ENCODE measurements around the gene SNCB. TPM values are rescaled to one million over a fixed set of nuclear protein-coding genes. Genes with fewer than 3 reads are reported as not detected.

Gene SNCB
- total and polyA plus RNA-seq, 2 of the 4 experiments (the other 2 are of a cell fraction), result 0.41 TPM; not detected in 1

DNA sequence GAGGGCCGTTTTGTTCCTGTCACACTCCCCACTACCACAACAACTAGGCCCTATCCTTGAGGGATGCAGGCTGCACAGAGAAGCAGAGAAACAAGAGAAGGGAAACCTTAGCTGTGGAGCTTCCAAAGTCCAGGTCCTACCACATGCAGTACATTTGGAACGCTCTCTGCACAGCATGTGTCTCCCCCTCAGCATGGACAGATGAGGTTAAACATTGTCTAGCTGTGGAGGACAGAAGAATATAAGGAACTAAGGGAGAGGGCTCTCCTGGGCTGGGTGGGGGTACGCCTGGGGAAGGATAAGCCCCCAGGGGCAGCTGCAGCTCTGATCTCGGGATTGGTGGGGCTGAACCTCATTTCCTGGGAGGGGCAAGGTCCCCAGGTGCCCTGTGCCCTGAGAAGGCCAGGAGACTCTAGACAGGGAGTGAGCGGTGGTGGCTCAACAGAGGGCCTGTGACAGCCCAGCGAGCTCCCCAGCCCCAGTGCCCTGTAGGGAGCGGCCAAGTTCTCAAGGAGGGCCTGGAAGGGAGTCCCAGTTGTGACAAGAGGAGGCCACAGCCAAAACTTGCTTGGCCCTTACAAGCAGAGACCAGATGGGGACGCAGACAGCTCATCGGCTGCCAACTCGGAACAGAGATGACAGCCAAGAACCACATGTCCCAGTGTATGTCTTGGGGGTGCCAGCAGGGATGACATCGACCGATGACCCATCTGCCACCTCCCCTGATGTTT, 47.0 kb upstream of the SNCB start:
- Histone ChIP-seq H3K18ac (ENCODE audit: low read depth, low read length) (no peak overlapping the region), H3K4ac (ENCODE audit: low read depth, low read length) (no peak overlapping the region), H3K14ac (replicated peaks; ENCODE audit: low read depth, low read length) (no peak overlapping the region), H2BK20ac (ENCODE audit: low read depth, low read length) (no peak overlapping the region), H3K27ac (ENCODE audit: insufficient read depth, low read length) (no peak overlapping the region), H3K4me1 (ENCODE audit: control insufficient read depth, insufficient read depth, low read length) (no peaks in the 10 kb centered on the region), H3K9me3 (ENCODE audit: control insufficient read depth, insufficient read depth, low read length) (no peaks in the 10 kb centered on the region), H2BK15ac (ENCODE audit: low read depth, low read length) (no peak overlapping the region), H3K23ac (ENCODE audit: low read depth, low read length) (no peak overlapping the region), H4K91ac (ENCODE audit: insufficient read depth, low read depth, low read length) (no peak overlapping the region), H2BK5ac (ENCODE audit: low read depth, low read length, poor library complexity, severe bottlenecking) (no peak overlapping the region), H2AK5ac (ENCODE audit: low read depth, low read length) (no peak overlapping the region), H3K79me1 (ENCODE audit: low read depth in 1 of 2, low read length in 2 of 2) (no peaks in the 10 kb centered on the region), H4K8ac (ENCODE audit: low read depth in 2 of 2, low read length in 2 of 2) (no peak overlapping the region), H3K9me1 (ENCODE audit: insufficient read depth, low read length) (no peaks in the 10 kb centered on the region), H3K9ac (ENCODE audit: low read depth, low read length) (no peak overlapping the region), H2BK120ac (ENCODE audit: low read depth, low read length) (no peak overlapping the region), H3K56ac (ENCODE audit: extremely low read depth, insufficient read depth, low read length) (no peak overlapping the region), H2AFZ (replicated peaks; ENCODE audit: low read length, poor library complexity) (no peak overlapping the region), H3K27me3 (ENCODE audit: control insufficient read depth, insufficient read depth, low read length) (peaks cover 49% of the 10 kb centered on the region), H4K20me1 (ENCODE audit: insufficient read depth, low read length) (no peaks in the 10 kb centered on the region), H3K4me2 (ENCODE audit: low read depth, low read length) (no peak overlapping the region), H2AK9ac (replicated peaks; ENCODE audit: low read depth, low read length, poor library complexity) (peak overlapping the region; percentile 72), H4K5ac (ENCODE audit: low read depth, low read length) (no peak overlapping the region), H3K4me3 (ENCODE audit: insufficient read depth, low read depth, low read length) (no peak overlapping the region), H3K36me3 (ENCODE audit: control insufficient read depth, insufficient read depth, low read length) (no peaks in the 10 kb centered on the region)
- POLR2A ChIA-PET (ENCODE audit: unreplicated experiment), result no interaction called here
- in situ Hi-C loops (cut with MboI; ENCODE audit: low sequenced_read_pairs) (no loop called here), intact Hi-C loops (cut with micrococcal nuclease) (no loop called here), dilution Hi-C loops (cut with HindIII; ENCODE audit: low sequenced_read_pairs, unreplicated experiment) (no loop called here)
- BruUV-seq (replicated peaks), result no TSS peak
- DNase-seq (no peak), ATAC-seq (ENCODE audit: low read depth) (no peak)
- TF ChIP-seq BHLHE40 (IDR thresholded peaks at IDR 0.05; ENCODE audit: low read depth, low read length) (no peak), ELK1 (IDR thresholded peaks at IDR 0.05; ENCODE audit: borderline replicate concordance, low read depth, low read length) (no peak), CEBPB (IDR thresholded peaks at IDR 0.05; ENCODE audit: low read depth, low read length) (no peak), RFX5 (IDR thresholded peaks at IDR 0.05; ENCODE audit: low read depth, low read length) (no peak), NFE2L2 (IDR thresholded peaks at IDR 0.05; ENCODE audit: low read depth, low read length) (no peak), SMC3 (IDR thresholded peaks at IDR 0.05; ENCODE audit: low read depth, low read length) (no peak), MAZ (IDR thresholded peaks at IDR 0.05; ENCODE audit: borderline replicate concordance, low read depth, low read length) (no peak), FOS (IDR thresholded peaks at IDR 0.05; ENCODE audit: low read depth, low read length) (no peak), USF2 (IDR thresholded peaks at IDR 0.05; ENCODE audit: low read depth, low read length) (no peak), RCOR1 (IDR thresholded peaks at IDR 0.05; ENCODE audit: insufficient replicate concordance, low read length) (no peak), MAFK (IDR thresholded peaks at IDR 0.05; ENCODE audit: low read depth, low read length) (no peak), CHD1 (IDR thresholded peaks at IDR 0.05; ENCODE audit: low read depth, low read length) (no peak), MXI1 (IDR thresholded peaks at IDR 0.05; ENCODE audit: borderline replicate concordance, low read depth, low read length) (no peak), RAD21 (IDR thresholded peaks at IDR 0.05; ENCODE audit: low read length) (no peak), POLR2A (IDR thresholded peaks at IDR 0.05; ENCODE audit: low read depth, low read length) (no peak)
- TF ChIP-seq, protein P1, sequence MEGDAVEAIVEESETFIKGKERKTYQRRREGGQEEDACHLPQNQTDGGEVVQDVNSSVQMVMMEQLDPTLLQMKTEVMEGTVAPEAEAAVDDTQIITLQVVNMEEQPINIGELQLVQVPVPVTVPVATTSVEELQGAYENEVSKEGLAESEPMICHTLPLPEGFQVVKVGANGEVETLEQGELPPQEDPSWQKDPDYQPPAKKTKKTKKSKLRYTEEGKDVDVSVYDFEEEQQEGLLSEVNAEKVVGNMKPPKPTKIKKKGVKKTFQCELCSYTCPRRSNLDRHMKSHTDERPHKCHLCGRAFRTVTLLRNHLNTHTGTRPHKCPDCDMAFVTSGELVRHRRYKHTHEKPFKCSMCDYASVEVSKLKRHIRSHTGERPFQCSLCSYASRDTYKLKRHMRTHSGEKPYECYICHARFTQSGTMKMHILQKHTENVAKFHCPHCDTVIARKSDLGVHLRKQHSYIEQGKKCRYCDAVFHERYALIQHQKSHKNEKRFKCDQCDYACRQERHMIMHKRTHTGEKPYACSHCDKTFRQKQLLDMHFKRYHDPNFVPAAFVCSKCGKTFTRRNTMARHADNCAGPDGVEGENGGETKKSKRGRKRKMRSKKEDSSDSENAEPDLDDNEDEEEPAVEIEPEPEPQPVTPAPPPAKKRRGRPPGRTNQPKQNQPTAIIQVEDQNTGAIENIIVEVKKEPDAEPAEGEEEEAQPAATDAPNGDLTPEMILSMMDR (conservative IDR thresholded peaks at IDR 0.05; ENCODE audit: low read depth, low read length), result no peak
- CTCF ChIA-PET, result interaction anchor here (1.2 to 1.5 kb wide), 2 partner anchors 17 kb away, joined by 3 to 5 read pairs; no protein-coding TSS in a partner anchor
- whole genome bisulfite sequencing, 2 experiments (ENCODE audit: extremely low coverage in 2 of 2, insufficient read length in 1 of 2), result 80% methylated on average over 3 of the region's 12 CpGs; no CpG with 5 or more reads in 1 of the 2 experiments

All from IMR-90 (cell line).